Superior temporal gyrus (tissue), 1 donor: ENCODE results near the gene ASH1L.
A peak's percentile ranks its signal among the peaks of the same experiment; 100 is the strongest.
"Not testable (repeated sequence)": the region's sequence is repeated elsewhere in the genome, so short reads cannot be mapped to it uniquely, and the experiment has no call there.

Experiments used
- DNase-seq: peaks from one replicate; pipeline ENCODE4 v3.0.0-alpha.2; 2016; ENCODE audit errors: extremely low spot score

ASH1L gene

DNA sequence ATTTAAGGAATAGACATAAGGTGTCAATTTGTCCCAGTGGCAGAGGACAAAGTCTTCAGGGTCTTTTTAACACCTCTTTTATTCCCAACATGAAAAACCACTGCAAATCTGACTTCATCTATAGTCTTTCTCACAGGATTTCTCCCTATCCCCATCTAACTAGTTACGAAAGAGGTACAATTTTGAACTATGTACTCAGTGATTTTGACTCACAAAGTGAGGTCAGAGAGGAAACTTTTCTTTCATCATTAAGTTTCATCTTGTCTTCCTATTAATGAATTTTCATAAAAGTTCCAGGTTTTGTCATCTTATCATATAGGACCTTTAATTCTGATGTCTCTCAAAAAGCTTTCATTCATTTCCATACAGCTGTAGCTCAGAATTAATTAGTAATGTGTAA is 63.3 kb downstream of the ASH1L start:
- no peak for DNase-seq

GRCh38 chr1:155493595-155493994 is 69.0 kb downstream of the ASH1L start:
- DNase-seq: not testable (repeated sequence)

DNA sequence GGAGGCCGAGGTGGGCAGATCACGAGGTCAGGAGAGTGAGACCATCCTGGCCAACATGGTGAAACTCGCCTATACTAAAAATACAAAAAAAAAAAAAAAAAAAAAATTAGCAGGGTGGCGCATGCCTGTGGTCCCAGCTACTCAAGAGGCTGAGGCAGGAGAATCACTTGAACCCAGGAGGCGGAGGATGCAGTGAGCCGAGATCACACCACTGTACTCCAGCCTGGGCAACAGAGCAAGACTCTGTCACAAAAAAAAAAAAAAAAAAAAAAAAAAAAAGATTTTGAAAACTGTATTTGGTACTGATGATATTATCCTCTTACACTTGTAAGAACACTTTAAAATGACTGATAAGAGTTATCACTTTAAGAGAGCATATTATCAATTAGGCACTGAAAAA is 74.2 kb downstream of the ASH1L start:
- not testable (repeated sequence) for DNase-seq

GRCh38 chr1:155487541-155487940 is 75.1 kb downstream of the ASH1L start:
- DNase-seq: no peak

DNA sequence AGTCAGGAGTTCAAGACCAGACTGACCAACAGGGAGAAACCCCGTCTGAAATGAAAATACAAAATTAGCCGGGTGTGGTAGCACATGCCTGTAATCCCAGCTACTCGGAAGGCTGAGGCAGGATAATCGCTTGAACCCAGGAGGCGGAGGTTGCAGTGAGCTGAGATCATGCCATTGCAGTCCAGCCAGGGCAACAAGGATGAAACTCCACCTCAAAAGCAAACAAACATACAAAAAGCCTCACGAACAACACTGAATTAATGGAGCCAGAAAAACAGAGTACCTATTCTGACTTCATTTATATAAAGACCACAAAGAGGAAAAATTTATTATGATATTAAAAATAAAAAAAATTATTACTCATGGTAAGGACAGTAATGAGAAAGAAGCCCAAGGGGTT is 75.7 kb downstream of the ASH1L start:
- DNase-seq: not testable (repeated sequence)

DNA sequence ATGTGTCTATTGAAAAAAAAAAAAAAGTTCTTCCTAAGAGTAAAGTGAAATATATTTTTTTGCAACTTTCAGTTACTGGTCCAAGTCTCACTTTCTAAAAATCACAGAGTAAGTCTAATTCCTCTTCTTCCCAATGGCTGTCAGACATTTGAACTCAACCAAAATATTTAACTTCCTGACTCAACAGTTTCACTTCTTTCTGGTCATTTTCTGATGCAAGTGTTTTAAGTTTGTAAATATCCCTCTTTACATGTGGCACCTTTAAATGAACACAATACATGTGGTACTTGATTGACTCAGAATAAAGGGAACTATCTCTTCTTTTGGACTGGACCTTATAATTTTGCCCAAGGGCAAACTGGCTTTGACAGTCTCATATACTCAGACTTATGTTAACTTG is 76.7 kb downstream of the ASH1L start:
- DNase-seq: no peak

GRCh38 chr1:155485222-155485621 is 77.4 kb downstream of the ASH1L start:
- no peak for DNase-seq

GRCh38 chr1:155481741-155482241 is 80.8 kb downstream of the ASH1L start:
- no peak for DNase-seq

DNA sequence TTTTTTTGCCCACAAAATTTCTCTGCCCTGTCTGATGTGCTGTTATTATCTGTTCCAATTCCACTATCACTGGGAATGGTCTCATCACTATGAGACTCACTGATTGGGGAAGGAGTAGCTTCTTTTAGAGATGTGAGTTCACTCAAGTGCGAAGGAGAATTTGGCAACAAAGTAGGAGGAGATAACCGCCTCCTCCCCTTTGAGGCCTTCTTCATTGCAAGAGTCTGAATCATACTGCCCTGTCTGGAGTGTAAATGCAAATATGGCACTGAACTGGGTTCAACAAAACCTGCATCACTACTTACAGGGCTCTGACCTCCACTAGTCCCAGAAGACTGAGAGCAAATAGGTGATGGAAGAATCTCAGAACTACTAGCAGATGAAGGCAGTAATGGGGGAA is 83.4 kb downstream of the ASH1L start:
- no peak for DNase-seq

DNA sequence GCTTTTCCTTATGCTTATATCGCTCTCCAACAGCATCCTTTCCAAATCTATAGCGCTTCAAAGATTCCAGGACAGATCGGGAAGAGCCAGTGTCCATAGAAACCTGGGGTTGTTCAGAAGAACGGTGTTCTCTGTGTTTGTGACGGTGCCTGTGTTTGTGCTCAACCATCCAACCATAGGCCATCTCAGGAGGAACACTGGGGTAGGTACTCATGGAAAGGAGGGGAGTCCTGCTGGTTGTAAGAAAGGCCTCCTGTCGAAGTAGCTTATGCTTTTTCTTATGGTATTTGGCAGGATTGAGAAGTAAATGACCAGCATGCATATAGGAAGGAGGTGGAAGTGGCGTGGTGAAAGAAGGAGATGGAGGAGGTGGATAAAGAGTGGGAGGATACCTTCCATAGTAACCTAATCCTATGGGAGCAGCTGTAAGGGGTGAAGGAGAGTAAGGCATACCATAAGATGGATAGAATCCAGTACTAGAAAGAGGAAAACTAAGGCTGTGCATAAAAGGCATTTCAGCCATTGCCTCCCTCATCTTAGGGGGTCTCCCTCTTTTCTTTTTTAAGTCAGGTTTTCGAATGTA is 84.2 kb downstream of the ASH1L start:
- DNase-seq: no peak

DNA sequence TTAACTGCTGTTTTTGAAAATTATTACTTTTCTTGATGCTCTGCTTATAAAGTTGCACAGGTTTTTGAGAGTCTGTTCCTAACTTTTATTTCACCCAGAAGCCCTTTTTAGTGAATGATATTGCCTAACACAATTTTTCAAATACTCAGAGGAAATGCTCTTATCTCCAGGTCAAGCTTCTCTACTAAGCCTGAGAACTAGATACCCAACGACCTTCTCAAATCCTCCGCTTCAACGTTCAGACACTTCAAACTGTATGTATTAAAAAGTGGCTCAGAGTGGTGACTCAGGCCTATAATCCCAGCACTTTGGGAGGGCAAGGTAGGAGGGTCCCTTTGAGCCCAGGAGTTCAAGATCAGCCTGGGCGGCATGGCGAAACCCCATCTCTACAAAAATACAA is 88.5 kb downstream of the ASH1L start:
- peak; percentile 4 for DNase-seq

- peak; percentile 38 for DNase-seq
Measured at GRCh38 chr1:155473151-155473821, 89.3 kb downstream of the ASH1L start.

GRCh38 chr1:155472491-155473083 is 90.0 kb downstream of the ASH1L start:
- DNase-seq: peak; percentile 67

DNA sequence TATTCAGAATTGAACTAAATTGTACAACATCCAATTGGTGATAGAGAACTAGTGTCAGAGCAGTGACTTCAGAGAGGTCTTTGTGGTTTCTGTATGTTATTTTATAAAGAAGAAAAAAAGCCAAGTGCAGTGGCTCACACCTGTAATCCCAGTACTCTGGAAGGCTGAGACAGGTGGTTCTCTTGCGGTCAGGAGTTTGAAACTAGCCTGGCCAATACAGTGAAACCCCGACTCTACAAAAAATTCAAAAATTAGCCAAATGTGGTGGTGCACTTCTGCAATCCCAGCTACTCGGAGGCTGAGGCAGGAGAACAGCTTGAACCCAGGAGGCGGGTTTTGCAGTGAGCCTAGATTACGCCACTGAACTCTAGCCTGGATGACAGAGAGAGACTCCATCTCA is 90.7 kb downstream of the ASH1L start:
- DNase-seq: no peak

DNA sequence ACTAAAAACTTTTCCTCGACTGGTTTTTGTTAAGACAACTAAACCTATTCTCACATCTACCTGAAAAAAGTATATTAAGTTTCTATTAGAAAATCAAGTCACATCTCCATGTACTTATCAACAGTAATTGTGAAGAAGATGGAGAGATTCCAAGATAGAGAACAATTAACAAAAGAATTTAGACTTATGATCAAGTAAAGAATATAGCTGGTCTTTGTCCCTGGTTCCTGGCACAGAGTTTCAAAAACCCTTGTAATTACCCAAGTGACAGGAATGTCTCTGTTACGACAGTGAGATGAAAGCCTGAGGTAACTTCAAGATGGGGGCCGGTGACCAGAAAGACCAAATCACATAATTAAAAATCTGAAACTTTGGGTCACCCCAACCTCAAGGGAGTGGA is 91.6 kb downstream of the ASH1L start:
- DNase-seq: peak; percentile 73

- peak; percentile 44 for DNase-seq
Measured at GRCh38 chr1:155466996-155467395, 95.6 kb downstream of the ASH1L start.

GRCh38 chr1:155466617-155466972 is 96.0 kb downstream of the ASH1L start:
- DNase-seq: no peak

- peak; percentile 7 for DNase-seq
Measured at GRCh38 chr1:155463865-155464650, 98.5 kb downstream of the ASH1L start.

GRCh38 chr1:155458111-155458510 is 104.5 kb downstream of the ASH1L start:
- no peak for DNase-seq

DNA sequence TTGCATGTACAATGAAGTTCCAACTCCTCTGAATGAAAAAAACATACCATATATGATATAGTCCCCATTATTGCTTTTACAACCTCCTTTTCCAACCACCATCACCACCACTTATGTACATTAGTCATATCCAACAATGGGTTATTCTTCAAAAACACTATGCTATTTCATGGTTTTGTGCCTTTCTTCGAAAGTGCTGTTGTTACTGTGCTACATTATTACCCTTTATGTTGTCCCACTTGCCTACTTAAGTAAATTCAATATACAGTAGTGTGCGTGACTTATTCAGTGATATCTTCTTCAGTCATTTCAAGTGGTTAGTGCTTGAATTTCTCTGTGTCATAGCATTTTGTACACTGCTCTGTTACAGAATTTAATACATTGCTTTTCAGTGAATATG is 105.3 kb downstream of the ASH1L start:
- no peak for DNase-seq

- no peak for DNase-seq
Measured at GRCh38 chr1:155455588-155456195, 106.9 kb downstream of the ASH1L start.

DNA sequence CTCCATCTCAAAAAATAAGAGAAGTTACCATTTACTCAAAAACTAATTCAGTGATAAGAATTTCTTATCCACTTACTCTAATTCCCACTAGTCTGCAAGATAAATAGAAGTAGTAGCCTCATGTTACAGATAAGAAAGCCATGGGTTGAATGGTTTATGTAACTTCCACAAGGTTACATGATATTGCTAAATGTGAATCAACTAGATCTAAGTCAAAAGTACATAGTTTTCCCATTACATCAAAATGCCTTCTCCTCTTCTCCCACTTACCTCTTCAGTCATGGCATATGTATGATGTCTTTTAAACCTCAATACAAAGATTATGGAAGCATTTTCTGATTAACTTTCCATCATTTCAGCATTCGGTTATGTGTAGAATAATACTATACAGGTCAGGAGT is 108.5 kb downstream of the ASH1L start:
- DNase-seq: no peak
